ENCODE data around the gene RTN1. TPM values are rescaled to one million over a fixed set of nuclear protein-coding genes. Genes with fewer than 3 reads are reported as not detected.

The RTN1 gene
- total and polyA plus RNA-seq, 9 of the 15 experiments (the other 6 are each of a cell fraction or from before 2014, with no cell fraction given): 0.03 to 0.09 TPM; not detected in 7

DNA sequence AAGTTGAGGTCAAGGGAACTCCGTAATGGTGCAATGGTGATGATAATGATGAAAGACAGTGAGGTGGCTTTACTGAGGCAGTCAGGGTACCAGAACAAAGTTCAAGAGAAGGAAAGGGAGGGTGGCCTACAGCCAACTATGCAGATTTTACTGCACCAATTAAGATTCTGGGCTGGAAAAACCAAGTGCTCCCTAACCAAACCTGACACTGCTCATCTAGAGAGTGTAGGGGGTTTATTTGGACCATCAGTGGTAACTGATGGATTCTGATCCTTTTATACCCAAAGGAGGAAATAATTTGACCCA lies 49.8 kb upstream of the RTN1 start (continued):
- TF ChIP-seq, protein P1, sequence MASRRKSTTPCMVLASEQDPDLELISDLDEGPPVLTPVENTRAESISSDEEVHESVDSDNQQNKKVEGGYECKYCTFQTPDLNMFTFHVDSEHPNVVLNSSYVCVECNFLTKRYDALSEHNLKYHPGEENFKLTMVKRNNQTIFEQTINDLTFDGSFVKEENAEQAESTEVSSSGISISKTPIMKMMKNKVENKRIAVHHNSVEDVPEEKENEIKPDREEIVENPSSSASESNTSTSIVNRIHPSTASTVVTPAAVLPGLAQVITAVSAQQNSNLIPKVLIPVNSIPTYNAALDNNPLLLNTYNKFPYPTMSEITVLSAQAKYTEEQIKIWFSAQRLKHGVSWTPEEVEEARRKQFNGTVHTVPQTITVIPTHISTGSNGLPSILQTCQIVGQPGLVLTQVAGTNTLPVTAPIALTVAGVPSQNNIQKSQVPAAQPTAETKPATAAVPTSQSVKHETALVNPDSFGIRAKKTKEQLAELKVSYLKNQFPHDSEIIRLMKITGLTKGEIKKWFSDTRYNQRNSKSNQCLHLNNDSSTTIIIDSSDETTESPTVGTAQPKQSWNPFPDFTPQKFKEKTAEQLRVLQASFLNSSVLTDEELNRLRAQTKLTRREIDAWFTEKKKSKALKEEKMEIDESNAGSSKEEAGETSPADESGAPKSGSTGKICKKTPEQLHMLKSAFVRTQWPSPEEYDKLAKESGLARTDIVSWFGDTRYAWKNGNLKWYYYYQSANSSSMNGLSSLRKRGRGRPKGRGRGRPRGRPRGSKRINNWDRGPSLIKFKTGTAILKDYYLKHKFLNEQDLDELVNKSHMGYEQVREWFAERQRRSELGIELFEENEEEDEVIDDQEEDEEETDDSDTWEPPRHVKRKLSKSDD (conservative IDR thresholded peaks at IDR 0.05; ENCODE audit: low read length): no peak

DNA sequence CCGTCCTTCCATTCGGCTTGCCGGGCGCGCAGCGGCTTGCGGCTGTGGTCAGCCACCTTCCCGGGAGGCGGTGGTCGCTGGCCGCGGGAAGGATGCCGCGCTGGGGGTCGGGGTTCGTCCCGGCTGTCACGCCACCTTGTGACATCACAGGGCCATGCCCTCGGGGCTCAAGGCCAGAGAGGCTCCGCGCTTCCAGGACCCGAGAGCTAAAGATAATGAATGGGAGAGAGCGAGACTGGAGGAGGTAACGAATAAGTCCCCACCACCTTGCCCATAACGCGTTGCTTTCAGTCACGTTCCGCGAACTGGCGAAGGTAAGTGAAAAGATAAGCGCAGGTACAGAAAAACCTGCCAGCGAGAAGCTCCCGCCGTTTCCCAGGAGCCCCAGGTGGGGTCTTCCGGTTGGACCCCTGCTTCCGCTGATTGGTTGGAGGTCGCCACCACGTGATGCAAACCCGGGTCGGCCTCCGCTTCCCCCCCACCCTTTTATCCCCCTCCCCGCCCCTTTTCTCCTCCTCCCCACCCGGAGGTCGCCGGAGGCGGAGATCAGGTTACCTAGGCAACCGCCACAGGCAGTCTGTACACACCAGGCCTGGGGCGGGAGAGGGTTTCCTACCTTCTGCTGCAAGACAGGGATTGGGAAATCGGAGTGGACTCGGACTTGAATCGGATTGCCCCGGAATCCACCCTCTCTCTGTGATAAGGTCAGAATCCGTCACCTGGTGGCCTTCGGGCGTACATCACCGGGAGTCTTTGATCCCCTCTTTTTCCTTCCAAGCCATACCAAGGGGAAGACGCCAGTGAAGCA lies 49.2 kb upstream of the RTN1 start, which contains the start of gene LRRC9:
Gene LRRC9 (plus strand): TSS at position 575 of the 808 bp plus-strand sequence.
- no peak for FAIRE-seq
- Histone ChIP-seq H3K9me3 (replicated peaks; ENCODE audit: control insufficient read depth, insufficient read depth, low read depth, low read length) (no peaks in the 10 kb centered on the region), H3K9ac (ENCODE audit: insufficient read depth in 1 of 2, low read depth in 2 of 2, low read length in 2 of 2) (no peak within 1 kb of the TSS; a peak in 1 of 4 replicates), H2AFZ (ENCODE audit: low read depth, low read length) (0 out of 2 replicates have a peak within 1 kb of the TSS, but pooled peaks have one; percentile 40), H3K4me3 (peak within 1 kb of the TSS; percentile 18), H3K27ac (ENCODE audit: extremely low read depth, low read depth, low read length) (no peak within 1 kb of the TSS), H3K79me2 (ENCODE audit: control insufficient read depth, insufficient read depth, low read length) (no peaks in the 10 kb centered on the region), H3K9me1 (ENCODE audit: control insufficient read depth, insufficient read depth, low read length) (no peaks in the 10 kb centered on the region), H3K4me1 (replicated peaks in 1 of 2; ENCODE audit: control insufficient read depth in 2 of 2, insufficient read depth in 2 of 2, low read length in 2 of 2) (peaks cover 0 to 6% of the 10 kb centered on the region in 2 experiments; a peak in 3 of 5 replicates), H3K27me3 (ENCODE audit: control insufficient read depth in 2 of 2, insufficient read depth in 2 of 2, low read length in 2 of 2) (peaks cover 0 to 4% of the 10 kb centered on the region in 2 experiments; a peak in 3 of 5 replicates), H4K20me1 (replicated peaks; ENCODE audit: control insufficient read depth, insufficient read depth, low read length) (no peaks in the 10 kb centered on the region), H3K4me2 (ENCODE audit: insufficient read depth, low read length) (peak within 1 kb of the TSS; percentile 32), H3K36me3 (ENCODE audit: control insufficient read depth, insufficient read depth, low read length) (no peaks in the 10 kb centered on the region)
- ChIA-PET CTCF (ENCODE audit: low intra/inter-chr PET ratio) (no interaction called here), POLR2A (interaction anchor here (0.6 kb wide), 1 partner anchor 232 kb away, joined by 3 read pairs; no protein-coding TSS in a partner anchor)
- WGBS (ENCODE audit: insufficient coverage, low coverage, missing lambda C conversion rate): 4% methylated on average over 38 of the region's 57 CpGs
- BruUV-seq (replicated peaks): no TSS peak
- in situ Hi-C loops (cut with MboI): no loop called here
- intact Hi-C loops (cut with micrococcal nuclease): loop anchor here (5.0 kb wide), 1 partner anchor 287 kb away; no protein-coding TSS in a partner anchor
- peak; percentile 47; the same call in 2 of the 3 replicates for ATAC-seq
- peak in 3 of 4 experiments; percentile 8 to 17 (median 17) for DNase-seq (ENCODE audit: extremely low read depth in 1 of 4, low spot score in 3 of 4)
- TF ChIP-seq RFX1 (IDR thresholded peaks at IDR 0.05) (peak; percentile 56), FOXJ2 (tag; IDR thresholded peaks at IDR 0.05) (no peak)

Data from K562 (cell line).